ENCODE data around the gene SPN.
"Not testable (repeated sequence)": the region's sequence is repeated elsewhere in the genome, so short reads cannot be mapped to it uniquely, and the experiment has no call there.

SPN gene

GRCh38 chr16:29680180-29680598, 17.1 kb downstream of the SPN start:
- DNase-seq = no peak

GRCh38 chr16:29683543-29684090, 20.6 kb downstream of the SPN start:
- DNase-seq = no peak

GRCh38 chr16:29684679-29685078, 21.6 kb downstream of the SPN start:
- DNase-seq = no peak

- no peak for DNase-seq
Observed at GRCh38 chr16:29686740-29687332, 23.8 kb downstream of the SPN start.

- no peak for DNase-seq
Observed at GRCh38 chr16:29687755-29688154, 24.7 kb downstream of the SPN start.

GRCh38 chr16:29688172-29688571, 25.1 kb downstream of the SPN start:
- DNase-seq = no peak

- DNase-seq = not testable (repeated sequence)
Observed at GRCh38 chr16:29689490-29690351, 26.7 kb downstream of the SPN start.

GRCh38 chr16:29692606-29693005, 29.6 kb downstream of the SPN start:
- DNase-seq = not testable (repeated sequence)

- DNase-seq = no peak
Observed at GRCh38 chr16:29694384-29695195, 31.5 kb downstream of the SPN start.

GRCh38 chr16:29695675-29696074, 32.6 kb downstream of the SPN start:
- not testable (repeated sequence) for DNase-seq

- no peak for DNase-seq
Observed at GRCh38 chr16:29696881-29697331, 33.9 kb downstream of the SPN start.

GRCh38 chr16:29697391-29697790, 34.3 kb downstream of the SPN start:
- no peak for DNase-seq

GRCh38 chr16:29698042-29698441, 35.0 kb downstream of the SPN start:
- DNase-seq = no peak

- DNase-seq = no peak
Observed at GRCh38 chr16:29698484-29699323, 35.7 kb downstream of the SPN start.

GRCh38 chr16:29699324-29700219, 36.5 kb downstream of the SPN start:
- no peak for DNase-seq

- peak; percentile 75 for DNase-seq
Observed at GRCh38 chr16:29700253-29700987, 37.4 kb downstream of the SPN start.

- DNase-seq = no peak
Observed at GRCh38 chr16:29701214-29701555, 38.1 kb downstream of the SPN start.

- DNase-seq = peak; percentile 11
Observed at GRCh38 chr16:29702269-29702668, 39.2 kb downstream of the SPN start.

- no peak for DNase-seq
Observed at GRCh38 chr16:29705030-29705429, 42.0 kb downstream of the SPN start.

GRCh38 chr16:29707160-29707559, 44.1 kb downstream of the SPN start:
- not testable (repeated sequence) for DNase-seq
